NB4 (cell line): ENCODE measurements around the gene SLC46A2.

Experiments
- MYC ChIP-seq: IDR thresholded peaks from 2 replicates; pipeline ENCODE4 v1.6.1; 2011; ENCODE audit warnings: low read depth, low read length
- POLR2A ChIP-seq: IDR thresholded peaks from 2 replicates; pipeline ENCODE4 v1.6.1; 2011; ENCODE audit warnings: mild to moderate bottlenecking; ENCODE audit not compliant: insufficient read length; ENCODE audit errors: extremely low read depth
- TF ChIP-seq, protein P1 (sequence below): IDR thresholded peaks from one replicate; pipeline ENCODE4 v1.5.1; 2012; ENCODE audit warnings: low read depth, low read length
- TF ChIP-seq, protein P2 (sequence below): IDR thresholded peaks from 2 replicates; pipeline ENCODE4 v1.6.1; 2011; ENCODE audit warnings: low read depth, low read length

DNA sequence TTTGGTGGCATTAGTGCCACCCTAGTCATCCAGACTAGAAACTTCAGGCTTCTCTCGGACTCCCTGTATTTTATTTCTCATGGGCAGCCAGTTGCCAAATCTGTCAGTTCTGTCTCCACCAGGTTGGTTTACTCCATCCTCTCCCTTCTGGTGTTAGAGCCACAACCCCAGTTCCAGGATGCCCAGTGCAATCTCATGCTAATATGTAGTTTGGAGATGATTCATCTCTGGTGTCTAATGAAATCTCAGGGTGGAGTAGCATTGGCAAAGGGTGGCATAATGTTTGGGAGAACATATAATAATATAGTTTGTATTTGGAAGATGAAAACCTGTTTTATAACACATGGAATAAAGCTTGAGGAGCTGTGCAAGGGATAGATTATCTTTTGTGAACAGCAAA lies 30.2 kb downstream of the SLC46A2 start:
- TF ChIP-seq POLR2A, result no peak
- TF ChIP-seq, protein P1, sequence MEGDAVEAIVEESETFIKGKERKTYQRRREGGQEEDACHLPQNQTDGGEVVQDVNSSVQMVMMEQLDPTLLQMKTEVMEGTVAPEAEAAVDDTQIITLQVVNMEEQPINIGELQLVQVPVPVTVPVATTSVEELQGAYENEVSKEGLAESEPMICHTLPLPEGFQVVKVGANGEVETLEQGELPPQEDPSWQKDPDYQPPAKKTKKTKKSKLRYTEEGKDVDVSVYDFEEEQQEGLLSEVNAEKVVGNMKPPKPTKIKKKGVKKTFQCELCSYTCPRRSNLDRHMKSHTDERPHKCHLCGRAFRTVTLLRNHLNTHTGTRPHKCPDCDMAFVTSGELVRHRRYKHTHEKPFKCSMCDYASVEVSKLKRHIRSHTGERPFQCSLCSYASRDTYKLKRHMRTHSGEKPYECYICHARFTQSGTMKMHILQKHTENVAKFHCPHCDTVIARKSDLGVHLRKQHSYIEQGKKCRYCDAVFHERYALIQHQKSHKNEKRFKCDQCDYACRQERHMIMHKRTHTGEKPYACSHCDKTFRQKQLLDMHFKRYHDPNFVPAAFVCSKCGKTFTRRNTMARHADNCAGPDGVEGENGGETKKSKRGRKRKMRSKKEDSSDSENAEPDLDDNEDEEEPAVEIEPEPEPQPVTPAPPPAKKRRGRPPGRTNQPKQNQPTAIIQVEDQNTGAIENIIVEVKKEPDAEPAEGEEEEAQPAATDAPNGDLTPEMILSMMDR, result no peak
- TF ChIP-seq, protein P2, sequence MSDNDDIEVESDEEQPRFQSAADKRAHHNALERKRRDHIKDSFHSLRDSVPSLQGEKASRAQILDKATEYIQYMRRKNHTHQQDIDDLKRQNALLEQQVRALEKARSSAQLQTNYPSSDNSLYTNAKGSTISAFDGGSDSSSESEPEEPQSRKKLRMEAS, result no peak
- no peak for TF ChIP-seq MYC
